Lower lobe of right lung (tissue), 2 donors: ENCODE measurements around the gene LHX3. TPM values are rescaled to one million over a fixed set of nuclear protein-coding genes. Genes with fewer than 3 reads are reported as not detected.

Source experiments
- ATAC-seq, 2 donors: fragments of 200-7000 bp; cut with Tn5 transposase; one replicate each; pipeline ENCODE4 v1.9.1; 2020 to 2022; ENCODE audit warnings: mild to moderate bottlenecking in 2 of 2, moderate library complexity in 2 of 2
- DNase-seq: peaks from one replicate; pipeline ENCODE4 v3.0.0-alpha.2; 2020
- H3K27ac ChIP-seq: fragments of 200-600 bp; one replicate; pipeline ENCODE4 v1.8.0; 2022
- H3K27me3 ChIP-seq: fragments of 200-600 bp; one replicate; pipeline ENCODE4 v1.8.0; 2022; ENCODE audit warnings: low read depth
- H3K36me3 ChIP-seq: fragments of 200-600 bp; one replicate; pipeline ENCODE4 v1.8.0; 2022; ENCODE audit warnings: mild to moderate bottlenecking
- H3K4me1 ChIP-seq: fragments of 200-600 bp; one replicate; pipeline ENCODE4 v1.8.0; 2022
- H3K4me3 ChIP-seq: fragments of 200-600 bp; one replicate; pipeline ENCODE4 v1.8.0; 2022; ENCODE audit warnings: mild to moderate bottlenecking
- H3K9me3 ChIP-seq: fragments of 200-600 bp; one replicate; pipeline ENCODE4 v1.8.0; 2022
- CTCF ChIP-seq: fragments of 200-600 bp; IDR thresholded peaks from one replicate; pipeline ENCODE4 v1.8.0; 2022; ENCODE audit warnings: antibody characterized with exemption, mild to moderate bottlenecking
- intact Hi-C: fragments of 100-400 bp; cut with DNase I; formaldehyde crosslinking; loops from one replicate; pipeline ENCODE4 v1.11.0; 2022
- total RNA-seq: library from RNA; stranded (reverse); fragmentation: NEBNext Ultra II Directional; extraction: Animal tissue kit (Norgen Biotek cat#: 25700); gene quantifications from one replicate; pipeline ENCODE4 v1.2.1, GENCODE V29; 2021
- donor health status: DM: no; HTN: yes; CAD: no; lungs with severe emphysema.

The LHX3 gene
- total RNA-seq, 1 donor from 2014 or later, result not detected

GRCh38 chr9:136210276-136210675 lies 5.3 kb upstream of the LHX3 start:
- H3K4me1 ChIP-seq, result no peaks in the 10 kb centered on the region
- intact Hi-C loops, result no loop called here
- H3K27me3 ChIP-seq, result peaks cover 2% of the 10 kb centered on the region
- TF ChIP-seq CTCF, result no peak
- no peak overlapping the region for H3K27ac ChIP-seq
- H3K9me3 ChIP-seq, result peaks cover 3% of the 10 kb centered on the region
- ATAC-seq (no peak), DNase-seq (no peak)
- peaks cover 59% of the 10 kb centered on the region for H3K36me3 ChIP-seq
- H3K4me3 ChIP-seq, result no peak overlapping the region

GRCh38 chr9:136209786-136210185 lies 4.9 kb upstream of the LHX3 start:
- no peak for TF ChIP-seq CTCF
- Histone ChIP-seq H3K4me1 (no peaks in the 10 kb centered on the region), H3K27me3 (peaks cover 7% of the 10 kb centered on the region), H3K36me3 (peaks cover 56% of the 10 kb centered on the region), H3K4me3 (no peak overlapping the region), H3K9me3 (peaks cover 3% of the 10 kb centered on the region), H3K27ac (no peak overlapping the region)
- intact Hi-C loops, result no loop called here
- no peak for ATAC-seq
- DNase-seq, result no peak

- Histone ChIP-seq H3K36me3 (peaks cover 50% of the 10 kb centered on the region), H3K4me1 (no peaks in the 10 kb centered on the region), H3K9me3 (peaks cover 3% of the 10 kb centered on the region), H3K4me3 (no peak overlapping the region), H3K27me3 (peaks cover 13% of the 10 kb centered on the region), H3K27ac (no peak overlapping the region)
- TF ChIP-seq CTCF, result no peak
- DNase-seq, result no peak
- no peak for ATAC-seq
- intact Hi-C loops, result no loop called here
Measured at GRCh38 chr9:136209232-136209631, 4.3 kb upstream of the LHX3 start.

- ATAC-seq (no peak), DNase-seq (no peak)
- Histone ChIP-seq H3K27ac (no peak overlapping the region), H3K9me3 (peaks cover 2% of the 10 kb centered on the region), H3K27me3 (peaks cover 18% of the 10 kb centered on the region), H3K4me3 (no peak overlapping the region), H3K4me1 (no peaks in the 10 kb centered on the region), H3K36me3 (peaks cover 45% of the 10 kb centered on the region)
- intact Hi-C loops, result no loop called here
- TF ChIP-seq CTCF, result no peak
Measured at GRCh38 chr9:136208675-136209074, 3.7 kb upstream of the LHX3 start.

GRCh38 chr9:136207616-136208015 lies 2.7 kb upstream of the LHX3 start:
- Histone ChIP-seq H3K4me3 (no peak overlapping the region), H3K4me1 (no peaks in the 10 kb centered on the region), H3K27ac (no peak overlapping the region), H3K36me3 (peaks cover 34% of the 10 kb centered on the region), H3K9me3 (no peaks in the 10 kb centered on the region), H3K27me3 (peaks cover 27% of the 10 kb centered on the region)
- DNase-seq (no peak), ATAC-seq (no peak)
- intact Hi-C loops, result no loop called here
- no peak for TF ChIP-seq CTCF
